Myocyte (in vitro differentiated cells): Measurements from ENCODE around the gene RBM25. TPM values are rescaled to one million over a fixed set of nuclear protein-coding genes. Genes with fewer than 3 reads are reported as not detected.

Source experiments
- DNase-seq: peaks from one replicate; pipeline ENCODE4 v3.0.0-alpha.2; 2012; ENCODE audit warnings: low read depth
- total RNA-seq: library from RNA; depleted of rRNA; stranded (reverse); fragments of >200 nt; gene quantifications from 2 replicates; pipeline ENCODE4 v1.2.3, GENCODE V29; 2014

RBM25 gene
- total RNA-seq, 1 donor from 2014 or later, result 55.8 TPM

DNA sequence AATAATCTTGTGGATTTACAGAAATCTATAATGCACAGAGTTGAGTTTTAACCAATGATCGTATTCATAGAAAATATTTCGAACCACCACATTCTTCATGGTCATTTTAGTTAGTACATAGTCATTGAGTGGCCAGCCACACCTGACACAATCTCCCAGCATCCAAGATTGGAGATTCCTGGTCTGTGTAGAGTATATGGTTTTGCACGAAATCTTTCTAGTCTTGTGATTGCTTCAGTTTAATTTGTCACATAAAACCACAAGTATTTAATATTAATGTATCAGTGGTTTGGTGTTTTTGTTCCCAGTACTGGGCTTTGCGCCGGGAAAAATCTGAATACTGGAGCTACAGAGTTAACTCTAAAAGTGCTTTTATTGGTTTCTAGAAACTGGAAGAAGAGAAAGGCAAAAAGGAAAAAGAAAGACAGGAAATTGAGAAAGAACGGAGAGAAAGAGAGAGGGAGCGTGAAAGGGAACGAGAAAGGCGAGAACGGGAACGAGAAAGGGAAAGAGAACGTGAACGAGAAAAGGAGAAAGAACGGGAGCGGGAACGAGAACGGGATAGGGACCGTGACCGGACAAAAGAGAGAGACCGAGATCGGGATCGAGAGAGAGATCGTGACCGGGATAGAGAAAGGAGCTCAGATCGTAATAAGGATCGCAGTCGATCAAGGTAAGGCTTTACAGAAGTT lies 44.6 kb downstream of the RBM25 start:
- DNase-seq, result no peak

- no peak for DNase-seq
Observed at GRCh38 chr14:73105050-73105449, 46.7 kb downstream of the RBM25 start.

DNA sequence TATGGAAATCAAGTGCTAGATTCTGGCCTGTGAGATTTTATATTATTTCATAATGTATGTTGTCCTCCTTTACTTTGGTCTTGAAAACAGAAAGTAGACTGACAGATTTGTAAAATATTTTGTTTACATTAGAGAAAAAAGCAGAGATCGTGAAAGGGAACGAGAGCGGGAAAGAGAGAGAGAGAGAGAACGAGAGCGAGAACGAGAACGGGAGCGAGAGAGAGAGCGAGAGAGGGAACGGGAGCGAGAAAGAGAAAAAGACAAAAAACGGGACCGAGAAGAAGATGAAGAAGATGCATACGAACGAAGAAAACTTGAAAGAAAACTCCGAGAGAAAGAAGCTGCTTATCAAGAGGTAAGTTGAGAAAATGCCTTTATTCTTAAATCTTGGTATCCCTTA lies 47.4 kb downstream of the RBM25 start:
- DNase-seq, result no peak

- peak; percentile 33 for DNase-seq
Observed at GRCh38 chr14:73116079-73116665, 57.8 kb downstream of the RBM25 start.

DNA sequence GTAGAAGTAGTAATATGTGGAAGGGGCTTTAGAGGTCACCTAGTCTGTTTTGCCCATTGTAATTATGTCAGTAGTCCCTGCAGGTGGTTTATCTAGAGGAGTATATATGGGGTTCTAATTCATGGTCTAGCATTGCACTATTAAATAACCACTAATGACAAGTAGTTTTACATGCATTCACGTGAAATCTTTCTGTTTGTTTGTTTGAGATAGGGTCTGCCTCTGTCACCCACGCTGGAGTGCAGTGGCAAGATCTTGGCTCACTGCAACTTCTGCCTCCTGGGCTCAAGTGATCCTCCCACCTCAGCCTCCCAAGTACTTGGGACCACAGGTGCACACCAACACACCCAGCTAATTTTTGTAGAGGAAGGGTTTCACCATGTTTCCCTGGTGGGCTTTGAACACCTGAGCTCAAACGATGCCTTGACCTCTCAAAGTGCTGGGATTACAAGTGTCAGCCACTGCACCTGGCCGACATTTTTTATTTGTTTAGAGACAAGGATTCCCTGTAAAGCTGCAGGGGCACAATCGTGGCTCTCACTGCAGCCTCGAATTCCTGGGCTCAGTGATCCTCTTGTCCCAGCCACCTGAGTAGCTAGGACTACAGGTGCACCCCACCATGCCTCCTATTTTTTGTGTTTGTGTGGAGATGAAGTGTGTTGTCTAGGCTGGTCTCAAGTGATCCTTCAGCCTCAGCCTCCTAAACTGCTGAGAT lies 66.0 kb downstream of the RBM25 start:
- no peak for DNase-seq

DNA sequence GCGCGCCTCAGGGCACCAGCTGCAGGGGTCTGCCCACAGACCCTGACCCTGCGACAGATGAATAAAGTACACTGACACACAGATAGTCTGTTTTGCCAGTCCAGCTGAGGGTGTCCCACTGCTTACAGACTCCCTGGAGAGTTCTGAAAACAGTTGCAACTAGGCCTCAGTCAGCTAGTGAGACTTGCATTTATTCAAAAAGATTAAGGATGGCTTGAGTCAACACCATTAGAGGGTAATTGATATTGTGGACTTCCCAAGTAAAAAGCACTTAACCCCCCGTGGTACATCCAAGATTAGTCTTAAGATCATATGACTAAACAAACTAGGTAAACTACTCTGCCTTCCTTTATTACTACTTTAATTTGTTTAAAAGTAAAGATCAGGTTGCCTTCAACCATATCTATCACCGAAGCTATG lies 66.8 kb downstream of the RBM25 start:
- DNase-seq, result no peak

- no peak for DNase-seq
Observed at GRCh38 chr14:73125746-73126145, 67.4 kb downstream of the RBM25 start.

DNA sequence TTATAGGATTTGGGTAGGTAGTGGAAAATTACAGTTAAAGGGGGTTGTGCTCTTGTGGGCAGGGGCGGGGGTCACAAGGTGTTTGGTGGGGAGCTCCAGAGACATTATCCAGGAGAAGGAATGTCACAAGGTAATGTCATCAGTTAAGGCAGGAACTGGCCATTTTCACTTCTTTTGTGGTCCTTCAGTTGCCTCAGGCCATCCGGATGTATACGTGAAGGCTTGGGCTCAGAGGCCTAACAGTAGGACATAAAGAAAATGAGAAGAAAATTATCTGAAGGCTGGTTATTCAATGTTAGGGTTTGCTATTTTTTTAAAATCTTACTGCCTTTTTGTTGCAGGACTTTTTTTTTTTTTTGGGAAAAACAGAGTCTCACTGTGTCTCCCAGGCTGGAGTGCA lies 75.5 kb downstream of the RBM25 start:
- DNase-seq, result no peak

DNA sequence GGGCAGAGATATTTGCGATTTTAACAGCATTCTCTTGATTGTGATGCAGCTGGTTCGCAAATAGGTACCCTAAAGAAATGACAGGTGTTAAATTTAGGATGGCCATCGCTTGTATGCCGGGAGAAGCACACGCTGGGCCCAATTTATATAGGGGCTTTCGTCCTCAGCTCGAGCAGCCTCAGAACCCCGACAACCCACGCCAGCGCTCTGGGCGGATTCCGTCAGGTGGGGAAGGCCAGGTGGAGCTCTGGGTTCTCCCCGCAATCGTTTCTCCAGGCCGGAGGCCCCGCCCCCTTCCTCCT lies 77.7 kb downstream of the RBM25 start:
- no peak for DNase-seq

- DNase-seq, result peak; percentile 94
Observed at GRCh38 chr14:73136387-73137225, 78.3 kb downstream of the RBM25 start, which contains the start of gene PSEN1. Gene PSEN1, plus strand, starts transcription at chr14:73136507. Its CDS starts 11,513 bp downstream, at chr14:73148020.

GRCh38 chr14:73140811-73141323 lies 82.5 kb downstream of the RBM25 start:
- no peak for DNase-seq

GRCh38 chr14:73142216-73142615 lies 83.9 kb downstream of the RBM25 start:
- no peak for DNase-seq

- no peak for DNase-seq
Observed at GRCh38 chr14:73143003-73143402, 84.7 kb downstream of the RBM25 start.

- DNase-seq, result no peak
Observed at GRCh38 chr14:73143617-73144016, 85.3 kb downstream of the RBM25 start.

DNA sequence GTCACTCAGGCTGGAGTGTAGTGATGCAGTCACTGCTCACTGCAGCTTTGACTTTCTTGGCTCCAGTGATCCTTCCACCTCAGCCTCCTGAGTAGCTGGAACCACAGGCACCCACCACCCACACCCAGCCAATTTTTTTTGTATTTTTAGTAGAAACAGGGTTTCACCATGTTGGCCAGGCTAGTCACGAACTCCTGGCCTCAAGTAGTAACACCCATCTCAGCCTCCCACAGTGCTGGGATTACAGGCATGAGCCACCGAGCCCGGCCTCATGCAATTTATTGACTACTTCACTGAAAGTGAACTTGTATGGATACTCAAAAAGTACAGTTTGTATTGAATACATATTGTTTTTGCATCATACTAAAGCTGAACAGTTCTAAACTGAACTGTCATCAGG lies 87.0 kb downstream of the RBM25 start:
- DNase-seq, result no peak

- DNase-seq, result no peak
Observed at GRCh38 chr14:73146111-73146510, 87.8 kb downstream of the RBM25 start.

- DNase-seq, result no peak
Observed at GRCh38 chr14:73149753-73150152, 91.4 kb downstream of the RBM25 start.

GRCh38 chr14:73153272-73153671 lies 94.9 kb downstream of the RBM25 start:
- DNase-seq, result peak; percentile 32

DNA sequence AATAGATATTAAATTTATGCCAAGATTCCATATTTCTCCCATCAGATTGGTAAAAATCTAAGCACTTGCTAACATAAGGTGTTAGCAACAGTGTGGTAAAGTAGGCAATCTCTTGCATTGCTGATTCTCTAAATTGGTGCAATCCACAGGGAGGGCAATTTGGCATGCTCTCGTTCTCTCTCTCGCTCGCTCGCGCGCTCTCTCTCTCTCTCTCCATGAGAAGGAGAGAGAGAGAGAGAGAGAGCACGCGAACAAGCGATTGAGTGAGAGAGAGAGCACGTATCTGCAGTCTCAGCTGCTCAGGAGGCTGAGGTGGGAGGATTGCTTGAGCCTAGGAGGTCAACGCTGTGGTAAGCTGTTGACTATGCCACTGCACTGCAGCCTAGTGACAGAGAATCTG lies 103.9 kb downstream of the RBM25 start:
- DNase-seq, result no peak

DNA sequence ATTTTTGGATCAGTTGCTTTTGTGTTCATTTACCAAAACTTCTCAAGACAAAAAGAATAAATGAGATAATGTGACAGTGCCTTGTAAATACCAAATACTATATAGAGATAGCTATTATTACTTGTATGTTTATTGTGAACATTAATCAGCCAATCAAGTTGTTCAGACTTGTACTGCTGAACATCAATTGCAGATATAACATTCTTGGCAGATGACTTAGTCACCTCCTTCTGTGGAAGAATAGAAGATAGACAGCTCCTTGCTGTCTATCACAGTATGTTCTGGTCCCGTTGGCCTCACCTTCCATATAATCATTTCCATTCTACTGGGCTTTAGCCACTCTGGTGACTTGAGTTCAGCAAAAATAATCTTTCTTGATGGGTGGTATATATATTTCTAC lies 108.1 kb downstream of the RBM25 start:
- no peak for DNase-seq

DNA sequence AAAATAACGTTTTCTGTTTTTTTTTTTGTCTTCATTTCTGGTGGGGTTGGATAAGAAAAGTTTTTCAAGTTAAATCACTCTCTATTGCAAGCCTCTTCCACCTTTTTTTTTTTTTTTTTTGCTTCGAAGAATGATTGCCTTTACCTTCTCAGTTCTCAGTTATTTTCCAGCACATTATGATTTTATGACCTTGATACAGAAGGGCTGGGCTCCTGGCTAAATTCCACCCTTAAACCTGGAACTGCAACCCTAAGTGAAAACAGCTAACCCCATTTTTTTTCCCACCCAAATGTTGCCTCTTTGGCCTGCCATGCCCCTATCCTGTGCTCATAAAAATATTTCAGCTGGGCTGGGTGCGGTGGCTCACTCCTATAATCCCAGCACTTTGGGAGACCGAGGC lies 109.4 kb downstream of the RBM25 start:
- DNase-seq, result no peak

DNA sequence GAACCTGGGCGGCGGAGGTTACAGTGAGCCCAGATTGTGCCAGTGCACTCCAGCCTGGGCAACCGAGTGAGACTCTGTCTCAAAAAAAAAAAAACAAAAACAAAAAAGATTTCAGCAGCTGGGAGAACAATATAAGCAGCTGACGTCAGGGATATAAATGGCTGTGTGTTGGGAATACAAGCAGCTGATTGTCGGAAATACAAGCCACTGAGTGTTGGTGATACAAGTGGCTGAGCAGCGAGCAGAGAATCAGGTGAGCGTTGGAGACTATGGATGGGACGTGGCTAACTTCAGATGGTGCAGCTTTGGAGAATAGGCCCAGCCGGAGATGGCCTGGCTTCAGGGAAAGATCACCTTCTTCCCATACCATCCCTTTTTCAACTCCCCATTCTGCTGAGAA lies 109.9 kb downstream of the RBM25 start:
- DNase-seq, result peak; percentile 71
